GM12873 (cell line): Measurements from ENCODE around the gene RNF225.

Experiments used
- TF ChIP-seq, protein P1 (sequence below): IDR thresholded peaks from 2 replicates; pipeline ENCODE4 v1.5.1; 2012; ENCODE audit warnings: low read depth, mild to moderate bottlenecking, moderate library complexity, low read length, control low read depth; ENCODE audit not compliant: insufficient read depth; ENCODE audit errors: missing control alignments

RNF225 gene

DNA sequence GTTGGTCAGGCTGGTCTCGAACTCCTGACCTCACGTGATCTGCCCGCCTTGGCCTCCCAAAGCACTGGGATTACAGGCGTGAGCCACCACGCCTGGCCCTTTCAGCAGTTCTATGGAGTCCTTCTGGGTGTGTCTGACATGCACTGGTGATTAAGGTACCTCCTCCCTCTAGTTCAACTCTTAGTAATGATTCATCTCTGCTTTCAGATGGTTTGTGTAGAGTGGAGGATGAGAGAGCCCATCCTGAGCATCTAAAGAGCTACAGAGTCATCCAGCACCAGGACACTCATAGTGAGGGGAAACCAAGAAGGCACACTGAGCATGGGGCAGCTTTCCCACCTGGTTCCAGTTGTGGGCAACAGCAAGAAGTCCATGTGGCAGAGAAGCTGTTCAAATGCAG lies 21.1 kb downstream of the RNF225 start:
- TF ChIP-seq, protein P1, sequence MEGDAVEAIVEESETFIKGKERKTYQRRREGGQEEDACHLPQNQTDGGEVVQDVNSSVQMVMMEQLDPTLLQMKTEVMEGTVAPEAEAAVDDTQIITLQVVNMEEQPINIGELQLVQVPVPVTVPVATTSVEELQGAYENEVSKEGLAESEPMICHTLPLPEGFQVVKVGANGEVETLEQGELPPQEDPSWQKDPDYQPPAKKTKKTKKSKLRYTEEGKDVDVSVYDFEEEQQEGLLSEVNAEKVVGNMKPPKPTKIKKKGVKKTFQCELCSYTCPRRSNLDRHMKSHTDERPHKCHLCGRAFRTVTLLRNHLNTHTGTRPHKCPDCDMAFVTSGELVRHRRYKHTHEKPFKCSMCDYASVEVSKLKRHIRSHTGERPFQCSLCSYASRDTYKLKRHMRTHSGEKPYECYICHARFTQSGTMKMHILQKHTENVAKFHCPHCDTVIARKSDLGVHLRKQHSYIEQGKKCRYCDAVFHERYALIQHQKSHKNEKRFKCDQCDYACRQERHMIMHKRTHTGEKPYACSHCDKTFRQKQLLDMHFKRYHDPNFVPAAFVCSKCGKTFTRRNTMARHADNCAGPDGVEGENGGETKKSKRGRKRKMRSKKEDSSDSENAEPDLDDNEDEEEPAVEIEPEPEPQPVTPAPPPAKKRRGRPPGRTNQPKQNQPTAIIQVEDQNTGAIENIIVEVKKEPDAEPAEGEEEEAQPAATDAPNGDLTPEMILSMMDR, result no peak

DNA sequence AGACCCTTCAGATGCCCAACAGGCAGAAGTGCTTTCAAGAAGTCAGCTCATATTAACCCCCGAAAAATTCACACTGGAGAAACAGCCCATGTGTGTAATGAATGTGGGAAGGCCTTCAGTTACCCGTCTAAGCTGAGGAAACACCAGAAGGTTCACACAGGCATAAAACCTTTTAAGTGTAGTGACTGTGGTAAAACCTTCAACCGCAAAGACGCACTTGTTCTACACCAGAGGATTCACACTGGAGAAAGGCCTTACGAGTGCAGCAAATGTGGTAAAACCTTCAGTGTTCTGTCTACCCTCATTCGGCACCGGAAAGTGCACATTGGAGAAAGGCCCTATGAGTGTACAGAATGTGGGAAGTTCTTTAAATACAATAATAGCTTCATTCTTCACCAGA lies 21.6 kb downstream of the RNF225 start:
- TF ChIP-seq, protein P1, result no peak

DNA sequence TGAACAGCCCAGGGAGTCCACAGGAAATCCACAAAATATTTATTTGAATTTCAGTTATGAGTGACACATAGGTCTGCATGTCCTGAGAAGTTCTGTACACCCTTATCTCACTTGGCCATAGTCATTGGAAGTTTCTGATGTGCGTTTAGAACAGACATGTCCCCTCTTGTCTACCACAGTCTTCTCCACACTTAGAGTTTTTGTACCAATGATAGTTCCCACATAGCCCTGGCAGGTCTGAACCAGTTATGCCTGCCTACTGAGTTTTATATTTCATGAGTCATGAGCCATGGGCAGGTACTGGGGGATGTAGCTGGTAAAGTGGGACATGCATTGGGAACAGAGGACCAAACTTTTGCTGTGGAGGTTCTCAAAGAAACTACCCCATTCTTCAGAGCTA lies 33.2 kb downstream of the RNF225 start:
- TF ChIP-seq, protein P1, result no peak

DNA sequence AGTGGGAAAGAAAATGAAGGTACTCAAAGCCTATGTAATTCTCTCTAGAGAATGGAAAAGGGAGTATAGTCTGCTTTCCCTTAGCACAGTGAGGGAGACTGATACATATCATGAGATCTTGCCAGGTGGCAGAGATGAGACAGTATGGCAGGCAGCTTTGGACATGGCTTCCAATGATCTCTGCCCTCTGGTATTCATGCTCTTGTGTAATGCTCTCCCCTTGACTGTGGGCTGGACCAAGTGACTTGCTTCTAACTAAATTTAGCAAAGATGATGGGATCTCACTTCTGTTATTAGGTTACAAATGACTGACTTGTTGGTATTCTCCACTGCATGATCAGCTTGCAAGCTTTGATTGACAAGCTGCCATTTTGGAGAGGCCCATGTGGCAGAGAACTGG lies 34.3 kb downstream of the RNF225 start:
- TF ChIP-seq, protein P1, result no peak

DNA sequence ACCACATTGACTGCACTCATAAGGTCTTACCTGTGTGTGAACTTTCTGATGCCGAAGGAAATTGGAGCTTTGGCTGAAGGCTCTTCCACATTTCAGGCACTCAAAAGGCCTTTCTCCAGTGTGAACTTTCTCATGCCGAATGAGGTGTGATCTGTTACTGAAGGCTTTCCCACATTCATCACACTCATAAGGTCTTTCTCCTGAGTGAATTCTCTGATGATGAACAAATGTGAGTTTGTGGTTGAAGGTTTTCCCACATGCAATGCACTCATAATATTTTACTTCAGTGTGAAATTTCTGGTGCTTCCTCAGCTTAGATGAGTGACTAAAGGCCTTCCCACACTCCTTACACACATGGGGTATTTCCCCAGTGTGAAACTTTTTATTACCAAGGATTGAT lies 38.8 kb downstream of the RNF225 start:
- TF ChIP-seq, protein P1, result no peak

DNA sequence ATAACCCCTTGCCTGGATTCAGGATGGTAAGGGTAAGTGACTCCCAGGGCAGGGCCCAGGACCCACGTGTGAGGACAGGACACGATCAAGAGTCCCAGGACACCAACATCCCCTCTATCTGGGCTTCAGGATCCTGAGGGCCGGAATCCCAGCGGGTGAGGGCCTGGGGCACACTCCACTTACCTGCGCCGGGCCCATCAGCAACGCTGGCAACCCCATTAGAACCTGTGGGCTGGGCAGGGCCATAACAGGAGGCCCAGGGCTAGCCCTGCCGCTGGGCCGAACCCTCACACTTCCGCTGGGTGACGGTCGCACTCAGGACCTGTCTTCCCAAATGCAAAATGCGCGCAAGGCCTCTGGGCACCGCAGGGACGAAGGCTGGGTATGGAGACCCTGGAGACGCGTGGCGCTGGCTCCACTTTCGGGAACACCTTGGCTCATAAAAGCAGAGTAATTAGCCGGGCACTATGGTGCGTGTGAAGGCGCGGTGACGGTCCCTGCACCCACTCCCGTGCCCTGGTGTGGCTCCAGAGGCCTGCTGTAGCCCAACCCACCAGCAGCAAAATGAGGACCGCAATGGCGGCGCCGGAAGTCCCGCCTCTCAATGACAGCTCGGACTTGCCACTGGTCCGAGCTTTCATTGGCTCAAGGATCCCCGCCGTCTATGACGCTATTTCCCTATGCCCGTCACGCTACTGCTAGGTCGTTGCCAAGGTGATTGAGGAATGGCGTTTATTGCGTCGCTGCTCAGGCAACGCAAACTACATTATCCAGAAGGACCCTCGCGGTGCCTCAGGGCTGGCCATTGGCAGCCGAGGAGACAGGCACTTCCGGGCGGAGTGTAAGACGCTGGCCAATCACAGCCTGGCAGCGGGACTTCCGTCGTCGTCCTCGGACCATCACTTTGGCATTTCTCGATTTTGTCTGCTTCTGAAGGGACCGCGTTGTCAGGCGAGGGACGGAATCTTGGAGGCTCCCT lies 44.4 kb downstream of the RNF225 start, which contains the start of gene ZNF132:
ZNF132 (minus strand) TSS at position 578 of the 979 bp plus-strand sequence; CDS start at position 246, 332 bp downstream.
- TF ChIP-seq, protein P1, result no peak

DNA sequence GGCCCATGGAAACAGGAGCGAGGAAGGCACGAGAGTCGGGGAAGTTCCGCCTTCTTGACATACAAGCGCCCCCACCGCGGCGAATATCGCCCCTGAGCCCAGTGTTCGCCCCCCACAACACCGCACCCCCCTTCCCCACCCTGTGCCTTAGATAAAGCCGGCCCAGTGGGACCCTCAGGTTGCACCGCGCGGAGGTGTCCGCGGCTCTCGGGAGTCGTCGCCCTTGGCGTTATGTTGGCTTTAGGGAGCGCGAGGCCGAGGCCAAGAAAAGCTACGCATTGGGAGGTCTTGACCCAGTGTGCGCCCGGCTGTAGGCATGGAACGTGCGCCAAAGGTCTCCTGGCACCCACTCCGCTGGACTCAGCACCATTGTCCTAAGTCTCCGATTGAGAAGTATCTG lies 45.1 kb downstream of the RNF225 start:
- TF ChIP-seq, protein P1, result no peak
